A673 (cell line): Measurements from ENCODE around the gene RHOD.

Experiments used
- EZH2 ChIP-seq: fragments of 200-600 bp; sonication (generic); IDR thresholded peaks from 2 replicates; pipeline ENCODE4 v1.6.1; 2017; ENCODE audit warnings: borderline replicate concordance, low read depth, mild to moderate bottlenecking, mixed read lengths, antibody characterized with exemption, low read length; ENCODE audit not compliant: poor library complexity, severe bottlenecking
- TF ChIP-seq, protein P1 (sequence below): fragments of 300-800, 200-600 bp; sonication (generic); conservative IDR thresholded peaks from 2 replicates; pipeline ENCODE4 v1.5.1; 2017; ENCODE audit warnings: low read depth, mild to moderate bottlenecking, antibody characterized with exemption, low read length, moderate library complexity, mixed read lengths

- TF ChIP-seq, protein P1, sequence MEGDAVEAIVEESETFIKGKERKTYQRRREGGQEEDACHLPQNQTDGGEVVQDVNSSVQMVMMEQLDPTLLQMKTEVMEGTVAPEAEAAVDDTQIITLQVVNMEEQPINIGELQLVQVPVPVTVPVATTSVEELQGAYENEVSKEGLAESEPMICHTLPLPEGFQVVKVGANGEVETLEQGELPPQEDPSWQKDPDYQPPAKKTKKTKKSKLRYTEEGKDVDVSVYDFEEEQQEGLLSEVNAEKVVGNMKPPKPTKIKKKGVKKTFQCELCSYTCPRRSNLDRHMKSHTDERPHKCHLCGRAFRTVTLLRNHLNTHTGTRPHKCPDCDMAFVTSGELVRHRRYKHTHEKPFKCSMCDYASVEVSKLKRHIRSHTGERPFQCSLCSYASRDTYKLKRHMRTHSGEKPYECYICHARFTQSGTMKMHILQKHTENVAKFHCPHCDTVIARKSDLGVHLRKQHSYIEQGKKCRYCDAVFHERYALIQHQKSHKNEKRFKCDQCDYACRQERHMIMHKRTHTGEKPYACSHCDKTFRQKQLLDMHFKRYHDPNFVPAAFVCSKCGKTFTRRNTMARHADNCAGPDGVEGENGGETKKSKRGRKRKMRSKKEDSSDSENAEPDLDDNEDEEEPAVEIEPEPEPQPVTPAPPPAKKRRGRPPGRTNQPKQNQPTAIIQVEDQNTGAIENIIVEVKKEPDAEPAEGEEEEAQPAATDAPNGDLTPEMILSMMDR = no peak
- no peak for TF ChIP-seq EZH2
Measured at GRCh38 chr11:67083786-67084366, 27.2 kb downstream of the RHOD start.
